Right renal cortex interstitium (tissue), 3 donors: ENCODE measurements around the gene ZDHHC19. TPM values are rescaled to one million over a fixed set of nuclear protein-coding genes. Genes with fewer than 3 reads are reported as not detected.
"Not testable (repeated sequence)": the region's sequence is repeated elsewhere in the genome, so short reads cannot be mapped to it uniquely, and the experiment has no call there.

Experiments used
- DNase-seq, 3 donors: peaks; one replicate each; pipeline ENCODE4 v3.0.0-alpha.2; 2013; ENCODE audit warnings: low read depth in 3 of 3, low spot score in 2 of 3
- polyA plus RNA-seq, 3 donors: library from polyadenylated mRNA; unstranded; fragments of 120-200 nt; gene quantifications; one replicate each; pipeline ENCODE4 v1.2.1, GENCODE V29; 2013; ENCODE audit not compliant: insufficient read length in 3 of 3

The ZDHHC19 gene
- polyA plus RNA-seq, 3 donors: 0.38 TPM; not detected in 2

DNA sequence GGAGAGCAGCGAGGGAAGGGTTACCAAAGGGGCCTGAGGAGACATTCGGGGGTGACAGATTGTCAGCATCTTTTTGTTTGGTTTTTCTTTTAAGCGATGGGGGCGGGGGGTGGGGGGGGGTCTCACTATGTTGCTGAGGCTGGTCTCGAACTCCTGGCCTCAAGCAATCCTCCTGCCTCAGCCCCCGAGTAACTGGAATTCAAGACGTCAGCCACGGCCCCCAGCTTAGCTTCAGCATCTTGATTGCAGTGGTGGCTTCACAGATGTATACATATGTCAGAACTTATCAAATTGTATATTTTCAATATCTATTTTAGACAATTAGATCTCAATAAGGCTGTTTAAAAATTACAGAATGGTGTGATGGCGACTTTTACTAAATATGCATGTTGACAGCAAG, 30.9 kb downstream of the ZDHHC19 start:
- no peak for DNase-seq

- no peak for DNase-seq
Measured at GRCh38 chr3:196179380-196180308, 31.6 kb downstream of the ZDHHC19 start.

GRCh38 chr3:196178993-196179379, 32.2 kb downstream of the ZDHHC19 start:
- no peak for DNase-seq

DNA sequence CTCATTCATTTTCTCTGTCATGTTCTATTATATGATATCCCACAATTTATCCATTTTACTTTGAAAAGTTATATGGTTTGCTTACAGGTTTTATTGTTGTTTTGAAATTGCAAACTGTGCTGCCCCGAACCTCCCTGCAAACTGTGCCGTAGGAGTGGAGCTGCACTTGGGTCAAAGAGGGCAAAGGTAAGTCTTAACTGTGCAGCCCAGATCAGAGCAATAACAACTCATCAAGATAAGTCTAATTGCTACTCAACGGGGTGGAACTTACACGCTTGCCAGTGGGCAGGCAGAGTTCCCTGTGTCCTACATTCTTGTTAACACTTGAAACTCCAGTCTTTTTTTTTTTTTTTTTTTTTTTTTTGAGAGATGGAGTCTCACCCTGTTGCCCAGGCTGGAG, 33.2 kb downstream of the ZDHHC19 start:
- no peak for DNase-seq

- no peak for DNase-seq
Measured at GRCh38 chr3:196177567-196177966, 33.6 kb downstream of the ZDHHC19 start.

GRCh38 chr3:196175722-196176121, 35.5 kb downstream of the ZDHHC19 start:
- no peak for DNase-seq

DNA sequence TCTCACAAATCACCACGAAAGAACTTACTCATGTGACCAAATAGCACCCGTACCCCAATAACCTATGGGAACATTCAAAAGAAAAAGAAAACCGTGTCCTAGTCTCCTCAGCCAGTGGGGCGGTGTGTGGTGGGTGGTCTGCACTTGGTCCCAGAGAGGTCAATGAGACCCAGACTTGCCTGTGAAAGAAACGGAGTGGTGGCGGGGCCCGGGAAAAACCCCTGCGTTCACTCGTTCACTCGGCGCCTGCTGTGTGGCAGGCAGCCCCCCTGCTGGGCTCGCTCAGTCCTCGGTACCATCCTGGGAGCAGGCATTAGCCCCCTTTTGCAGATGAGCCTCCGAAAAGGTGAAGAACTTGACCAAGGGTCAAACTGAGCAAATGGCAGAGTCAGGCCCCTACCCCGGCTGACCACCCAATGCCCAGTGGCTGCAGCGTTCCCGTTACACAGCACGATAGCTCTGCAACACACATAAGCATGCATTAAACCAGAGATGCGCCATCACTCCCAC, 36.0 kb downstream of the ZDHHC19 start:
- no peak for DNase-seq

DNA sequence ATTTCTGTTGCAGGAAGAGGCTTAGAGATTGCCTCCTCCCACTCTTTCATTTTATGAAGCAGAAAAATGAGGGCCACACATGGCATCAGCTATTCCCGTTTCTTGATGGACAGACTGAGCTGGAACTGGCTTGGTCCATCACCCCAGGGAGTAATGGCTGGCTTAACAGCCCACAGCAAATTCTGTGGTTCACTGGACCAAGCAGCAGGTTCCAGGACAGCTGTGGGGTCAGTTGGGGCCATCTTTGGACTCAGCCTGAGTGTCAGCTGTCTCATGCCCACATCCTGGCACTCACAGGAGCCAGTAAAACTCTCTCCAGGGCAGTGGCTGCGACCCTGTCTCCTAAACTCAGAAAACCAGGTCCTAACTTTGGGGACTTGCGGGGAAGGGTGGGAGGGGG, 36.5 kb downstream of the ZDHHC19 start:
- no peak for DNase-seq

GRCh38 chr3:196170296-196170695, 40.9 kb downstream of the ZDHHC19 start:
- DNase-seq: not testable (repeated sequence)

GRCh38 chr3:196169836-196170240, 41.4 kb downstream of the ZDHHC19 start:
- no peak for DNase-seq

GRCh38 chr3:196168808-196169391, 42.3 kb downstream of the ZDHHC19 start:
- DNase-seq: no peak

GRCh38 chr3:196166741-196167140, 44.5 kb downstream of the ZDHHC19 start:
- no peak for DNase-seq

- no peak for DNase-seq
Measured at GRCh38 chr3:196165850-196166249, 45.4 kb downstream of the ZDHHC19 start.

GRCh38 chr3:196165006-196165575, 46.1 kb downstream of the ZDHHC19 start:
- DNase-seq: not testable (repeated sequence)

DNA sequence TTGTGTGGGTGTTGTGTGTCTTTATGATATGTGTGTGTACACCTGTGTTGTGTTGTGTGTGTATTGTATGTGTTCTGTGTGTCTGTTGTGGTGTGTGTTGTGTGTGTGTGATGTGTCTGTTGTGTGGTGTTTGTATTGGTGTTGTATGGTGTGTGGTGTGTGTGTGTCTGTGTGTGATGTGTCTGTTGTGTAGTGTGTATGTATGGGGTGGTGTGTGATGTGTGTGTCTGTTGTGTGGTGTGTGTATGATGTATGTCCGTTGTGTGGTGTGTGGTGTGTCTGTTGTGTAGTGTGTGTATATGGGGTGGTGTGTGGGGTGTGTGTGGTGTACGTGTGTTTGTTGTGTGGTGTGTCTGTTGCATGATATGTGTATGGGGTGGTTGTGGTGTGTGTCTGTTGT, 46.6 kb downstream of the ZDHHC19 start:
- no peak for DNase-seq

DNA sequence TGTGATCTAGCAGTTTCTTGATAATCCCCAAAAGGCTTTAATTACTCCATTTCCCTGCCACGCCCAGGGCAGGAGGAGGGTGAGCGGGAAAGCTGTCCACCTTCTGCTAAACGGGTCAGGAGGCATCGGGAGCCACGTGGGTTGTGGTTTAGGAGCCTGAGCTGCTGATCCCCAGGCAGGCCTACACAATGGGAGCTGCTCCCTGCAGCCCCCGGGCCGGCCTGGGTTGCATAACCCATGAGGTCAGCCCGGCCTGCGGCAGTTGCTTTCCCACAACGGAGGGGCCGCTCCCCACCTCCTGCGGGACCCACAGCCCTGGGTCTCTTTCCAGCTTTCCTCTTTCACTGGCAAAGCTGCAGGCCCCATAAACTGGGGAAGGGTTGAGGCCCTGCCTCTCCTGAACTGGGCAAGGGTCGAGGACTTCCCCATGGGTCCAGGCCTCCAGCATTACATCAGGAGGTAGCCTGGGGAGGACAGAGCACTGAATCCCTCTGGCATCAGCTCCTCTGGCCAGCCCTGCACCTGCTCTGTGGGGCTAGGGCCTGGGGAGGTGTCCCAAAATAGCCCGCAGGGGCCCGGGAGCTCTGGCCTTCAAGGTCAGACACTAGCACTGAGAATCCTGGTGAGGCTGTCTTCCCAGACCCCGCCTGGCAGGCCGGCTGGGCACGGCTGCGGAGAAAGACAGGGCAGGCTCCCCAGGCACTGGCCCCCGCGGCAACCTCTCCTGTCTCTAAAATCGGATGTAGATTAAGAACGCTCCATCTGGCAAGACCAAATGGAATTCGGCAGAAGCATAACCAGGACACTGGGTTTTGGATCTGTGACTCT, 47.3 kb downstream of the ZDHHC19 start:
- no peak for DNase-seq

- DNase-seq: no peak
Measured at GRCh38 chr3:196163212-196163611, 48.0 kb downstream of the ZDHHC19 start.

DNA sequence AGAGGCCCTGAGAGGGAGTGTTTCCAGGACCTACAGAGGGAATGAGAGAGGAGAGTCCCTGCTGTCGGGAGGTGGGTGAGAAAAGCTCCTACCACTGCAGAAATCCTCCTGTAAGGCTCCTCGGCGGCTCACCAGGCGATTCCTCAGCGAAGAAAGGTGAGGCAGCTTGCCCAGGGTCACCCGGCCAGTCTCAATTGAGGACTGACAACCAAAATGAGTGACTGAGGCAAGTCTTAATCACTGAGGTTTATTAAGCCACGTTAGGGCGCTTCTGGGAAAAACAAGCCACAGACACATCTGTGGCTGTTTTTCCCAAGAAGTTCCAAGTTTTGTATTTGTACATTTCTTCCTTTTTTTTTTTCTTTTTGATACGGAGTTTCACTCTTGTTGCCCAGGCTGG, 48.5 kb downstream of the ZDHHC19 start:
- no peak for DNase-seq

GRCh38 chr3:196159952-196160804, 51.0 kb downstream of the ZDHHC19 start:
- no peak for DNase-seq

DNA sequence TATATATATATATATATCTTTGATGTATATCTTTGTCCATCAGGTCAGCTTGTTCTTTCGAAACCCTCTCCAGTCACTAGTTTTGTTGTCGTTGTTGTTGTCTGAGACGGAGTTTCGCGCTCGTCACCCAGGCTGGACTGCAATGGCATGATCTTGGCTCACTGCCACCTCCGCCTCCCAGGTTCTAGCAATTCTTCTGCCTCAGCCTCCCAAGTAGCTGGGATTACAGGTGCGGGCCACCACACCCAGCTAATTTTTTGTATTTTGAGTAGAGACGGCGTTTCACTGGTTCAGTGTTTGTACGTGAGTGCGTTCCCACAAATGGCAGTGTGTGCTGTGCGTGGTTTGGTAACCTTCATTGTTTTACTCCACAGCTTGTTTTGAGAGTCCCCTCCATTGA, 51.7 kb downstream of the ZDHHC19 start:
- DNase-seq: no peak
